Measurements from ENCODE around the gene LRIT3. TPM values are rescaled to one million over a fixed set of nuclear protein-coding genes. Genes with fewer than 3 reads are reported as not detected.

Gene LRIT3
- total RNA-seq, 1 experiment from 2014 or later, result not detected

DNA sequence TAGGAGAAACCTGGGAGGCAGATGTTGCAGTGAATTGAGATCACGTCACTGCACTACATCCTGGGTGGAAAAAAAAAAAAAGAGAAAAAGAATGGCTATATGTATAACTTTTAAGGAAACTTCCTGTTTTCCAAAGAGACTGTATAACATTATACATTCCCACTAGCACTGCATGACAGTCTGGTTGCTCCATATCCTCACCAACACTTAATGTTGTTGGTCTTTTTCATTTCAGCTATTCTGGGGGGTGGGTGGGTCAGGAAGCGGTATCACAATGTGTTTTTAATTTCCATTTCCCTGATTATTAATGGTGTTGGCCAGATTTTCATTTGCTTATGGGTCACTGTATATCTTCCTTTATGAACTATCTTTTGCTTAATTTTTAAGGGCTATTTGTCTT is 13.4 kb downstream of the LRIT3 start:
- CTCF ChIA-PET, result no interaction called here
- intact Hi-C loops (cut with micrococcal nuclease; ENCODE audit: unreplicated experiment), result no loop called here
- H3K27me3 ChIP-seq (ENCODE audit: insufficient read depth, low read depth), result no peaks in the 10 kb centered on the region
- no peak overlapping the region for H3K4me2 ChIP-seq
- H3K4me1 ChIP-seq (replicated peaks; ENCODE audit: insufficient read depth), result peaks cover 12% of the 10 kb centered on the region; the same call in 1 of the 2 replicates
- POLR2A ChIA-PET (ENCODE audit: unreplicated experiment), result no interaction called here
- BruUV-seq (replicated peaks), result no TSS peak
- no peaks in the 10 kb centered on the region for H3K9me3 ChIP-seq (ENCODE audit: insufficient read depth, low read depth)
- no peaks in the 10 kb centered on the region for H3K79me2 ChIP-seq (ENCODE audit: low read depth)
- 0 out of 2 replicates have a peak, but pooled peaks cover 3% of the 10 kb centered on the region for H3F3A ChIP-seq (ENCODE audit: insufficient read depth, low read depth)
- no peaks in the 10 kb centered on the region for H3K36me3 ChIP-seq (ENCODE audit: low read depth)
- TF ChIP-seq EZH2 (IDR thresholded peaks at IDR 0.05; ENCODE audit: low read depth), result no peak
- TF ChIP-seq, protein P1, sequence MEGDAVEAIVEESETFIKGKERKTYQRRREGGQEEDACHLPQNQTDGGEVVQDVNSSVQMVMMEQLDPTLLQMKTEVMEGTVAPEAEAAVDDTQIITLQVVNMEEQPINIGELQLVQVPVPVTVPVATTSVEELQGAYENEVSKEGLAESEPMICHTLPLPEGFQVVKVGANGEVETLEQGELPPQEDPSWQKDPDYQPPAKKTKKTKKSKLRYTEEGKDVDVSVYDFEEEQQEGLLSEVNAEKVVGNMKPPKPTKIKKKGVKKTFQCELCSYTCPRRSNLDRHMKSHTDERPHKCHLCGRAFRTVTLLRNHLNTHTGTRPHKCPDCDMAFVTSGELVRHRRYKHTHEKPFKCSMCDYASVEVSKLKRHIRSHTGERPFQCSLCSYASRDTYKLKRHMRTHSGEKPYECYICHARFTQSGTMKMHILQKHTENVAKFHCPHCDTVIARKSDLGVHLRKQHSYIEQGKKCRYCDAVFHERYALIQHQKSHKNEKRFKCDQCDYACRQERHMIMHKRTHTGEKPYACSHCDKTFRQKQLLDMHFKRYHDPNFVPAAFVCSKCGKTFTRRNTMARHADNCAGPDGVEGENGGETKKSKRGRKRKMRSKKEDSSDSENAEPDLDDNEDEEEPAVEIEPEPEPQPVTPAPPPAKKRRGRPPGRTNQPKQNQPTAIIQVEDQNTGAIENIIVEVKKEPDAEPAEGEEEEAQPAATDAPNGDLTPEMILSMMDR (conservative IDR thresholded peaks at IDR 0.05), result no peak
- H3K27ac ChIP-seq, result no peak overlapping the region
- H4K20me1 ChIP-seq (ENCODE audit: insufficient read depth), result no peaks in the 10 kb centered on the region
- H3K4me3 ChIP-seq, result no peak overlapping the region
- DNase-seq, result no peak
- no peaks in the 10 kb centered on the region for H3K9me2 ChIP-seq (ENCODE audit: insufficient read depth)
- H2AFZ ChIP-seq, result no peak overlapping the region

DNA sequence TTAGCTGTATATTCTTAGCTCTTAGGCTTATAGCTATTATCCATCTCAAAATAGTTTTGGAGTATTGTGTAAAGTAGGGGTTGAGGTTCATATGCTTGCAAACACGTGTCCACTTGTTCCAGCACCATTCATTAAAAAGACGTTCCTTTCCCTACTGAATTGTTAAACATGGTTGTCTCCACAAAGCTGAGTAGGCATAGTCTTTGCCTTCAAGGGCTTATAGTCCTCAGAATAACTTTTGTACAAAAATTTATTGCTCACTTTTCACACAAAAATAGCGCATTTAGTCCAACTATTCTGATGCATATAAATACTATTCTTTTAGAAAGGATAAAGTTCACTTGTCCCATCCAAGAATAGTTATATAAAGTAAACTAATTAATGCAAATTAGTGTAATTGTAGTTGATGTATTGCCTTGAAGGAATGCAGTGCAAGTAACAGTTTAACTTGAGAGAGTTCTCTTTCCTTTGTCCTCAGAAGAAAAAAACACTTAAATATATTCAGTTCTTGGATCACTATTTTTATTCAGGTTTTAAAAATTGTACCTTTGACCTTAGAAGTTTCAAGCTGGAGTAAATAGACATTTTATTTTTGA is 14.1 kb downstream of the LRIT3 start:
- no peaks in the 10 kb centered on the region for H4K20me1 ChIP-seq (ENCODE audit: insufficient read depth)
- no TSS peak for BruUV-seq (replicated peaks)
- TF ChIP-seq, protein P1 (conservative IDR thresholded peaks at IDR 0.05), result no peak
- no peak for TF ChIP-seq EZH2 (IDR thresholded peaks at IDR 0.05; ENCODE audit: low read depth)
- peaks cover 12% of the 10 kb centered on the region; the same call in 1 of the 2 replicates for H3K4me1 ChIP-seq (replicated peaks; ENCODE audit: insufficient read depth)
- H2AFZ ChIP-seq, result no peak overlapping the region
- no peak for DNase-seq
- H3K9me2 ChIP-seq (ENCODE audit: insufficient read depth), result no peaks in the 10 kb centered on the region
- intact Hi-C loops (cut with micrococcal nuclease; ENCODE audit: unreplicated experiment), result no loop called here
- CTCF ChIA-PET, result no interaction called here
- POLR2A ChIA-PET (ENCODE audit: unreplicated experiment), result no interaction called here
- no peaks in the 10 kb centered on the region for H3K36me3 ChIP-seq (ENCODE audit: low read depth)
- no peak overlapping the region for H3K4me2 ChIP-seq
- H3K9me3 ChIP-seq (ENCODE audit: insufficient read depth, low read depth), result no peaks in the 10 kb centered on the region
- no peak overlapping the region for H3K4me3 ChIP-seq
- H3K79me2 ChIP-seq (ENCODE audit: low read depth), result no peaks in the 10 kb centered on the region
- no peak overlapping the region for H3K27ac ChIP-seq
- no peaks in the 10 kb centered on the region for H3K27me3 ChIP-seq (ENCODE audit: insufficient read depth, low read depth)
- 0 out of 2 replicates have a peak, but pooled peaks cover 3% of the 10 kb centered on the region for H3F3A ChIP-seq (ENCODE audit: insufficient read depth, low read depth)

DNA sequence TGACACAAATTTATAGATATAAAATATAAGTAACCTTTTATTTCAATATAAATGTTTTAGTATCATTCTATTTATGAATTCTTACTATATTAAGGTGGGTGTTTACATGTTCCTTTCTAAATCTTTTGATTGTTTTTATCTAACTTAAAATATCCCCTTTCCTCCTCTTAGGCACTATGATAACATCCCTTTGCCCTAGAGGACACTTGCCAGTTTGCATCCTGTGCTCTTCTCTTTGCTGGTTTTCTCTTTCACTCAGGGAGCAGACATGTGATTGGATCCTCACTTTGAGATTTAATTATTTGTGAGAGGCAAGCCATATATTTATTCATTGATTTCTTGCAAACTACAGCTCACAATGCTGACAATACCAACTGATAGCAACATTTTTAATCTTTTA is 16.2 kb downstream of the LRIT3 start:
- peaks cover 12% of the 10 kb centered on the region; the same call in 1 of the 2 replicates for H3K4me1 ChIP-seq (replicated peaks; ENCODE audit: insufficient read depth)
- no peaks in the 10 kb centered on the region for H3K27me3 ChIP-seq (ENCODE audit: insufficient read depth, low read depth)
- no peaks in the 10 kb centered on the region for H3K36me3 ChIP-seq (ENCODE audit: low read depth)
- no peaks in the 10 kb centered on the region for H3K9me2 ChIP-seq (ENCODE audit: insufficient read depth)
- DNase-seq, result no peak
- no peak overlapping the region for H3K4me3 ChIP-seq
- H4K20me1 ChIP-seq (ENCODE audit: insufficient read depth), result no peaks in the 10 kb centered on the region
- no peak for TF ChIP-seq EZH2 (IDR thresholded peaks at IDR 0.05; ENCODE audit: low read depth)
- TF ChIP-seq, protein P1 (conservative IDR thresholded peaks at IDR 0.05), result no peak
- H3F3A ChIP-seq (ENCODE audit: insufficient read depth, low read depth), result 0 out of 2 replicates have a peak, but pooled peaks cover 3% of the 10 kb centered on the region
- intact Hi-C loops (cut with micrococcal nuclease; ENCODE audit: unreplicated experiment), result no loop called here
- H3K79me2 ChIP-seq (ENCODE audit: low read depth), result no peaks in the 10 kb centered on the region
- H3K9me3 ChIP-seq (ENCODE audit: insufficient read depth, low read depth), result no peaks in the 10 kb centered on the region
- ChIA-PET POLR2A (ENCODE audit: unreplicated experiment) (interaction anchor here (0.7 kb wide), 1 partner anchor 630 kb away, joined by 5 read pairs; no protein-coding TSS in a partner anchor), CTCF (no interaction called here)
- no peak overlapping the region for H2AFZ ChIP-seq
- H3K4me2 ChIP-seq, result no peak overlapping the region
- no TSS peak for BruUV-seq (replicated peaks)
- H3K27ac ChIP-seq, result no peak overlapping the region

All from PC-9 (cell line).